OCI-LY3 (cell line): ENCODE data around the gene CACNG8.

Experiments
- CTCF ChIP-seq: fragments of 200-600, 300-600 bp; sonication (generic); IDR thresholded peaks from 2 replicates; pipeline ENCODE4 v1.5.1; 2014; ENCODE audit warnings: antibody characterized with exemption, low read length, low read depth
- EZH2phosphoT487 ChIP-seq: fragments of 200-600 bp; shearing (Covaris generic); IDR thresholded peaks from 2 replicates; pipeline ENCODE4 v1.6.1; 2018; ENCODE audit warnings: antibody characterized with exemption, mixed run types, low read depth

DNA sequence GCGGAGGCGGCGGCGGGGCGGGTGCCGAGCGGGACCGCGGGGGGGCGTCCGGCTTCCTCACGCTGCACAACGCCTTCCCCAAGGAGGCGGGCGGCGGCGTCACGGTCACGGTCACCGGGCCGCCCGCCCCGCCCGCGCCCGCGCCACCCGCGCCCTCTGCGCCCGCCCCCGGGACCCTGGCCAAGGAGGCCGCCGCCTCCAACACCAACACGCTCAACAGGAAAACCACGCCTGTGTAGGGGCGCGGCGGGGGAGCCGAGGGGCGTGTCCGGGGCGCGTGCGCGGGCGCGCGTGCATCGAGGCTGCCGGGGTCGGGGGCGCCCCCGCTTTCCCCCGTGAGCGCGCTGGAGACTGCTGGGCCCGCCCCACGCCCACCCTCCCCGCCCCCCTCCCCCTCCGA is 19.9 kb downstream of the CACNG8 start:
- TF ChIP-seq CTCF (no peak), EZH2phosphoT487 (no peak)
